ENCODE measurements around the gene SNED1.

GRCh38 chr2:241003830-241004564 lies 5.6 kb downstream of the SNED1 start:
- TF ChIP-seq POLR2A (IDR thresholded peaks at IDR 0.05) (no peak), CTCF (IDR thresholded peaks at IDR 0.05) (no peak)

All from lower leg skin (tissue), 3 donors.